Measurements from ENCODE around the gene OGFOD2.

The OGFOD2 gene

DNA sequence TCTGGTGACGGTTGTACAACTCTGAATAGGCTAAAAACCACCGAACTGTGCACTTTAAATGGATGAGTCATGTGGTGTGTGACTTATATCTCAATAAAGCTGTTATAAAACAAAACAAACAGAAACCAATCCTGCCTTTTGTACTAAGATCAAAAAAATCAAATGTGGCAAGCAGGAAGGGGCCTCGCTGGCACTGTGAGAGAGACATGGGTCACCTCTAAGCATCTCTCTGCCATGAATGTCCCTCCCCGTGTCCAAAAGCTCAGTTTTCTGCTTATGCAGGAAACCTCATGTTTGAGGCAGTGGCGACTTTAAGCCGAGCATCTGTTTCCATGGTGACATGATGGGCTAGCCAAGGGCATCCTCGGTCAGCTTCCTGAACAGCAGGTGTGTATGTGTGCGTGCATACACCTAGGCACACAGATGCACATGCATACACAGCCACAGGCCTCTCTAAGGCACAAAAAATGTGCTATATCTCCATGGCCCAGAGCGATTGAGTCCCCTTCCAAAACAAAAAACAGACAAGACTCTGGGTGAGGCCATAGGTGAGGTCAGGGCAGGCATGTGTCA is 49.9 kb downstream of the OGFOD2 start:
- no peak for DNase-seq (ENCODE audit: low read depth, low spot score)
- POLR2A ChIA-PET, result interaction anchor here (0.6 kb wide), 1 partner anchor 208 kb away, joined by 3 read pairs; the partner anchor contains the start of genes MPHOSPH9 and MTRFR
- CTCF ChIA-PET, result interaction anchor here (1.3 to 1.6 kb wide), 3 partner anchors 17 to 213 kb away, joined by 6 read pairs; no protein-coding TSS in a partner anchor
- no peak overlapping the region for H3K4me3 ChIP-seq (ENCODE audit: low read depth, low read length)
- TF ChIP-seq, protein P1, sequence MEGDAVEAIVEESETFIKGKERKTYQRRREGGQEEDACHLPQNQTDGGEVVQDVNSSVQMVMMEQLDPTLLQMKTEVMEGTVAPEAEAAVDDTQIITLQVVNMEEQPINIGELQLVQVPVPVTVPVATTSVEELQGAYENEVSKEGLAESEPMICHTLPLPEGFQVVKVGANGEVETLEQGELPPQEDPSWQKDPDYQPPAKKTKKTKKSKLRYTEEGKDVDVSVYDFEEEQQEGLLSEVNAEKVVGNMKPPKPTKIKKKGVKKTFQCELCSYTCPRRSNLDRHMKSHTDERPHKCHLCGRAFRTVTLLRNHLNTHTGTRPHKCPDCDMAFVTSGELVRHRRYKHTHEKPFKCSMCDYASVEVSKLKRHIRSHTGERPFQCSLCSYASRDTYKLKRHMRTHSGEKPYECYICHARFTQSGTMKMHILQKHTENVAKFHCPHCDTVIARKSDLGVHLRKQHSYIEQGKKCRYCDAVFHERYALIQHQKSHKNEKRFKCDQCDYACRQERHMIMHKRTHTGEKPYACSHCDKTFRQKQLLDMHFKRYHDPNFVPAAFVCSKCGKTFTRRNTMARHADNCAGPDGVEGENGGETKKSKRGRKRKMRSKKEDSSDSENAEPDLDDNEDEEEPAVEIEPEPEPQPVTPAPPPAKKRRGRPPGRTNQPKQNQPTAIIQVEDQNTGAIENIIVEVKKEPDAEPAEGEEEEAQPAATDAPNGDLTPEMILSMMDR (IDR thresholded peaks at IDR 0.05; ENCODE audit: insufficient read depth, low read length, missing control alignments), result no peak

DNA sequence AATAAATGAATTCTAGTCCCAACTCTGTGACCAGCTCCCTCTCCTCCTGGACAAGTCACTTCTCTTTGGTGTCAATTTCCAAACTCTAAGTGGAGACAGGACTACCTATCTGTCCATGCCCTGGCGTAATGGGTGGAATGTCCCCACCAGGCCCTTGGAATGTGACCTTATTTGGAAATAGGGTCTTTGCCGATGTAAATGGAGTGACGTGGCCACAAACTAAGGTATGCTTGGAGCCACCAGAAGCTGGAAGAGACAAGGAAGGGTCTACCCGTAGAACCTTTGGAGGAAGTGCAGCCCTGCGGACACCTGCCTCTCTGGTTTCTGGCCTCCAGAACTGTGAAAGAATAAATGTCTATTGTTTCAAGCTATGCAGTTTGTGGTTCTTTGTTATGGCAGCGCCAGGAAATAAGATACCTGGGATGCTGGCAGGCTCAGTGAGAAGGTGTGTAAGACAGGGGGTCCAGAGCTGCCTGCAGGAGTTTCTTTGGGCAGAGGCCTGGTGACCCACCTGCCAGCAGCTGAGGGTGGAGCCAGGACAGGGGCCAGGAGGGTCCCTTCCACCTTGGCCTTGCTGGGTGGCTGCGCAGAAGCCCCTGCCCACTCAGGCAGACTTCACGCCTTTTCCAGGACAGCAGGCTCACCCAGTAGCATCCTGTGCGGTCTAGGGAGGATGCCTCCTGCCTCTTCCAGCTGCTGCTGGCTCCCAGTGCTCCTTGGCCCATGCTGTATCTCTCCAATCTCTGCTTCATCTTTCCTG is 51.2 kb downstream of the OGFOD2 start:
- ChIA-PET POLR2A (interaction anchor here (0.6 kb wide), 1 partner anchor 41 kb away, joined by 3 read pairs; no protein-coding TSS in a partner anchor), CTCF (interaction anchor here (1.6 kb wide), 1 partner anchor 16 kb away, joined by 6 read pairs; no protein-coding TSS in a partner anchor)
- no peak overlapping the region for H3K4me3 ChIP-seq (ENCODE audit: low read depth, low read length)
- TF ChIP-seq, protein P1 (IDR thresholded peaks at IDR 0.05; ENCODE audit: insufficient read depth, low read length, missing control alignments), result no peak
- no peak for DNase-seq (ENCODE audit: low read depth, low spot score)

DNA sequence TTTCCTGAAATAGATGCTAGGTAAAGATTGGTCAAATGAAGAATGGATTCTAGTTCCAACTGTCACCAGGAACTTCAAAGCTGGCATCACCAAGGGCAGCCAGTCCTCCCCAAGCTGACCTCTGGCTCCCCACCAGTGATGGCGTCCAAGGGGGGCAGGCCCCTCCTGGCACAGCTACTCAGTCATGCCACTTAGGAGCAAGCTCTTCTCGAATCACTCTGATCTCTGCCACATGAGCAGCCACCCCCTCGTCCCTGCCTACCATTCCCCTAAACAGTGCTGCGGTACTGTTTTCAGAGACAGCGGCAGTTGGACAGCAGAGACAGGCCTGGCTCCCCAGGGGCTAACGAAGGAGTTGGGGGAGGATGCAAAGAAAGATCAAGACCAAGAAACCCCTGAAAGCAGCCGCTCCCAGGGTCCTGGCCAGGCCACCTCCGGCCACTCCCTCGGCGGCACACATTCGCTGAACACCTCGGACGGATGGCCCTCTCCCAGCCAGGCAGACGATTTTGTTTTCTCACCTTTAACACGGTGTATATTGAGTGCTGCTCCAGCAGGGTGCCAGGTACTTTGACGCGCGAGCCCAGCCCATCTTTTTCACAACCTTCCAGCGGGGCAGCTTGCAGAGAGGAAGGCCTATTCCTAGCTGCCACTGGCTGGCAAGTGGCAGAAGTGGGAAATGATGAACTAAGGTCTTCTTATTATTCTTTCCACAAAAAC is 52.8 kb downstream of the OGFOD2 start:
- H3K4me3 ChIP-seq (ENCODE audit: low read depth, low read length), result no peak overlapping the region
- TF ChIP-seq, protein P1 (IDR thresholded peaks at IDR 0.05; ENCODE audit: insufficient read depth, low read length, missing control alignments), result no peak
- CTCF ChIA-PET, result interaction anchor here (1.2 kb wide), 1 partner anchor 15 kb away, joined by 4 read pairs; no protein-coding TSS in a partner anchor
- DNase-seq (ENCODE audit: low read depth, low spot score), result no peak
- POLR2A ChIA-PET, result interaction anchor here (1.3 kb wide), 1 partner anchor 10 kb away, joined by 3 read pairs; no protein-coding TSS in a partner anchor

DNA sequence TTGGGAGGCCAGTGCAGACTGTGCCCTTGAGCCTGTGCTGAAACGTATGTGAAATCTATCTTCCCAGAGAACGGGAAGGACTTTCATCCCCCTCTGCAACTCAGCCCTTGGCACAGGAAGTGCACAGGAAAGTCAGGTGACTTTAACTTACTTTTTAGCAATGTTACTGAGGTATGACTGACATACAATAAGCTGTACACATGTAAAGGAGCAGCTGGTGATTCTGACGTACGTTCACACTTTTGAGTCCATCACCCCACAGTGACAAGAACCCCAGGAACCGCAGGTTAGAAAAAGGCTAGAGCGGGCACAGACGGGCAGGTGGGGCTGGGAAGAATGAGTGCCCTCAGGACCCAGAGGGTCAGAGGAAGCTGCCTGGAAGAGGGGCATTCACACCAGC is 53.4 kb downstream of the OGFOD2 start:
- H3K4me3 ChIP-seq (ENCODE audit: low read depth, low read length), result no peak overlapping the region
- TF ChIP-seq, protein P1 (IDR thresholded peaks at IDR 0.05; ENCODE audit: insufficient read depth, low read length, missing control alignments), result no peak
- CTCF ChIA-PET, result interaction anchor here (1.4 kb wide), 1 partner anchor 14 kb away, joined by 4 read pairs; no protein-coding TSS in a partner anchor
- no peak for DNase-seq (ENCODE audit: low read depth, low spot score)
- POLR2A ChIA-PET, result interaction anchor here (1.3 kb wide), 1 partner anchor 10 kb away, joined by 3 read pairs; no protein-coding TSS in a partner anchor

DNA sequence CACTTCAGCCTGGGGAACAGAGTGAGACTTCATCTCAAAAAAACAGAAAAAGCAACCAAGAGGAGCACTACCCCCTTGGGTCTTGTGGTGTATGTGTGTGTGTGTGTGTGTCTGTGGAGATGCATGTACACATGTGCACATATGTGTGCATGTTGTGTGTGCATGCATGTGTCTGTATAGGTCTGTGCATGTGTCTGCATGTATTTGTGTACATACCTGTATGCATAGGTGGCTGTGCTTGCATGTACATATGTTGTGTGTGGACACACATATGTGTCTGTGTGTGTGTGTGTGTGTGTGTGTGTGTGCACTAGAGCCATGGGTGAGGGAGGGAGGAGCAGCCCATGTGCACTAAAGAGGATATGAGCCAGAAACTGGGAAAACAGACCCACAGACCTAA is 54.5 kb downstream of the OGFOD2 start:
- DNase-seq (ENCODE audit: low read depth, low spot score), result no peak

More for the DNA sequence above, 54.5 kb downstream of the OGFOD2 start:
- CTCF ChIA-PET, result interaction anchor here (1.4 kb wide), 1 partner anchor 13 kb away, joined by 4 read pairs; no protein-coding TSS in a partner anchor
- POLR2A ChIA-PET, result no interaction called here
- H3K4me3 ChIP-seq (ENCODE audit: low read depth, low read length), result no peak overlapping the region
- TF ChIP-seq, protein P1 (IDR thresholded peaks at IDR 0.05; ENCODE audit: insufficient read depth, low read length, missing control alignments), result no peak
